Breast epithelium (tissue), 4 donors: ENCODE data around the gene HJV. TPM values are rescaled to one million over a fixed set of nuclear protein-coding genes. Genes with fewer than 3 reads are reported as not detected.
A peak's percentile ranks its signal among the peaks of the same experiment; 100 is the strongest.

Experiments
- DNase-seq, 2 donors: peaks; one replicate each; pipeline ENCODE4 v3.0.0-alpha.2; 2019; ENCODE audit warnings: low spot score in 2 of 2
- H3K27ac ChIP-seq, 2 donors: fragments of 200-600 bp; sonication (generic) in 1 of 2; one replicate each; pipeline ENCODE4 v1.5.1; 2016 to 2019; ENCODE audit warnings: mild to moderate bottlenecking in 1 of 2
- H3K27me3 ChIP-seq, 2 donors: fragments of 200-600 bp; sonication (generic) in 1 of 2; one replicate each; pipeline versions ENCODE4 v1.5.1 to v1.6.0; 2017 to 2019; ENCODE audit warnings: control low read depth in 1 of 2, mild to moderate bottlenecking in 1 of 2
- H3K36me3 ChIP-seq: fragments of 200-600 bp; one replicate; pipeline ENCODE4 v1.5.1; 2019
- H3K4me1 ChIP-seq, 2 donors: fragments of 200-600 bp; sonication (generic); one replicate each; pipeline ENCODE4 v1.5.1; 2016 to 2019; ENCODE audit warnings: control low read depth in 1 of 2
- H3K4me3 ChIP-seq, 3 donors: fragments of 200-600 bp; sonication (generic); 1 replicate in 2 of 3; 2 replicates in 1 of 3; pipeline ENCODE4 v1.5.1; 2016 to 2019; ENCODE audit warnings: mild to moderate bottlenecking in 3 of 3, moderate library complexity in 2 of 3
- H3K9me3 ChIP-seq, 2 donors: fragments of 200-600 bp; sonication (generic) in 1 of 2; one replicate each; pipeline ENCODE4 v1.5.1; 2016 to 2019; ENCODE audit warnings: control low read depth in 1 of 2
- CTCF ChIP-seq, 3 donors: fragments of 450-650 bp; IDR thresholded peaks; one replicate each; pipeline ENCODE4 v1.5.1; 2016 to 2017; ENCODE audit warnings: antibody characterized with exemption in 3 of 3, mild to moderate bottlenecking in 3 of 3, moderate library complexity in 3 of 3
- POLR2A ChIP-seq: fragments of 450-650 bp; IDR thresholded peaks from one replicate; pipeline ENCODE4 v1.6.1; 2016; ENCODE audit warnings: antibody characterized with exemption, mild to moderate bottlenecking, moderate library complexity
- POLR2AphosphoS5 ChIP-seq, 3 donors: sonication (generic); formaldehyde crosslinking; IDR thresholded peaks; one replicate each; pipeline ENCODE4 v1.6.1; 2017; ENCODE audit warnings: antibody characterized with exemption in 3 of 3
- intact Hi-C: fragments of 100-400 bp; cut with DNase I; formaldehyde crosslinking; loops from one replicate; pipeline ENCODE4 v1.15.1; 2023; ENCODE audit warnings: low total_unique reads
- total RNA-seq, 3 donors: library from RNA; depleted of rRNA; stranded (reverse); fragments of >200 nt; gene quantifications; one replicate each; pipeline ENCODE4 v1.1.0, GENCODE V29; 2016

HJV gene
- total RNA-seq, 3 donors from 2014 or later: not detected

GRCh38 chr1:145988773-145989172, 32.8 kb downstream of the HJV start:
- TF ChIP-seq POLR2AphosphoS5 (IDR thresholded peaks at IDR 0.05) (no peak), POLR2A (no peak), CTCF (IDR thresholded peaks at IDR 0.05) (no peak)
- Histone ChIP-seq H3K36me3 (peaks cover 10% of the 10 kb centered on the region), H3K27ac (peak overlapping the region; percentile 73 to 74), H3K27me3 (no peaks in the 10 kb centered on the region), H3K4me3 (no peak overlapping the region), H3K9me3 (no peaks in the 10 kb centered on the region), H3K4me1 (peaks cover 0 to 9% of the 10 kb centered on the region in 2 donors)
- peak in 1 of 2 donors; percentile 28 for DNase-seq
- intact Hi-C loops: no loop called here

GRCh38 chr1:145987926-145988325, 33.6 kb downstream of the HJV start:
- Histone ChIP-seq H3K9me3 (no peaks in the 10 kb centered on the region), H3K27ac (peak overlapping the region; percentile 73), H3K27me3 (no peaks in the 10 kb centered on the region), H3K4me1 (peaks cover 8 to 9% of the 10 kb centered on the region in 2 donors), H3K36me3 (peaks cover 7% of the 10 kb centered on the region), H3K4me3 (no peak overlapping the region)
- intact Hi-C loops: no loop called here
- DNase-seq: no peak
- TF ChIP-seq CTCF (IDR thresholded peaks at IDR 0.05) (no peak), POLR2A (peak; percentile 17), POLR2AphosphoS5 (IDR thresholded peaks at IDR 0.05) (no peak)

GRCh38 chr1:145986551-145986950, 35.0 kb downstream of the HJV start:
- Histone ChIP-seq H3K4me1 (peaks cover 12 to 15% of the 10 kb centered on the region in 2 donors), H3K27me3 (no peaks in the 10 kb centered on the region), H3K4me3 (peak overlapping the region in 1 of 3 donors; percentile 43), H3K9me3 (no peaks in the 10 kb centered on the region), H3K36me3 (no peaks in the 10 kb centered on the region), H3K27ac (peak overlapping the region; percentile 95 to 97)
- DNase-seq: peak in 1 of 2 donors; percentile 17
- TF ChIP-seq CTCF (IDR thresholded peaks at IDR 0.05) (no peak), POLR2AphosphoS5 (IDR thresholded peaks at IDR 0.05) (no peak), POLR2A (no peak)
- intact Hi-C loops: no loop called here

- TF ChIP-seq CTCF (IDR thresholded peaks at IDR 0.05): no peak
- TF ChIP-seq POLR2AphosphoS5 (IDR thresholded peaks at IDR 0.05): peak in 2 of 3 donors; percentile 52 to 55
- TF ChIP-seq POLR2A: peak; percentile 21
- Histone ChIP-seq H3K27ac (peak overlapping the region; percentile 95 to 97), H3K9me3 (no peaks in the 10 kb centered on the region), H3K36me3 (no peaks in the 10 kb centered on the region), H3K4me3 (peak overlapping the region in 2 of 3 donors; percentile 32 to 62), H3K27me3 (no peaks in the 10 kb centered on the region), H3K4me1 (peaks cover 12 to 15% of the 10 kb centered on the region in 2 donors)
- DNase-seq: peak in 1 of 2 donors; percentile 51
- intact Hi-C loops: no loop called here
These were observed 35.8 kb downstream of the HJV start for GRCh38 chr1:145985502-145986439.

- H3K4me1 ChIP-seq: peaks cover 15 to 17% of the 10 kb centered on the region in 2 donors
- TF ChIP-seq POLR2AphosphoS5 (IDR thresholded peaks at IDR 0.05) (peak in 1 of 3 donors; percentile 30), CTCF (IDR thresholded peaks at IDR 0.05) (no peak), POLR2A (no peak)
- intact Hi-C loops: no loop called here
- H3K36me3 ChIP-seq: no peaks in the 10 kb centered on the region
- DNase-seq: peak in 1 of 2 donors; percentile 60
- no peaks in the 10 kb centered on the region for H3K27me3 ChIP-seq
- no peaks in the 10 kb centered on the region for H3K9me3 ChIP-seq
- peak overlapping the region; percentile 95 to 97 for H3K27ac ChIP-seq
- H3K4me3 ChIP-seq: peak overlapping the region in 2 of 3 donors; percentile 32 to 62
These were observed 36.4 kb downstream of the HJV start for GRCh38 chr1:145985129-145985501.
